Loucy (cell line): ENCODE data around the gene ATAD5.

ENCODE experiments used
- H2AFZ ChIP-seq: fragments of 200-600 bp; sonication (generic); 2 replicates; pipeline ENCODE4 v1.6.0; 2016; ENCODE audit warnings: antibody characterized with exemption, mild to moderate bottlenecking, low read length, moderate library complexity
- H3F3A ChIP-seq: fragments of 200-600 bp; 2 replicates; pipeline ENCODE4 v1.6.0; 2016; ENCODE audit warnings: antibody characterized with exemption, low read depth, mild to moderate bottlenecking
- H3K27me3 ChIP-seq: fragments of 200-600 bp; sonication (generic); 2 replicates; pipeline ENCODE4 v1.6.1; 2014; ENCODE audit warnings: low read length, mild to moderate bottlenecking; ENCODE audit not compliant: insufficient read depth, poor library complexity, severe bottlenecking
- H3K36me3 ChIP-seq: fragments of 200-600 bp; sonication (generic); 2 replicates; pipeline ENCODE4 v1.6.1; 2016; ENCODE audit warnings: low read length; ENCODE audit not compliant: insufficient read depth
- H3K4me1 ChIP-seq: fragments of 200-600 bp; sonication (generic); 2 replicates; pipeline ENCODE4 v1.5.1; 2014; ENCODE audit warnings: low read length, mild to moderate bottlenecking; ENCODE audit not compliant: insufficient read depth, poor library complexity, severe bottlenecking
- H3K4me2 ChIP-seq: fragments of 200-600 bp; sonication (generic); 2 replicates; pipeline ENCODE4 v1.6.0; 2014; ENCODE audit warnings: antibody characterized with exemption, low read length, low read depth, mild to moderate bottlenecking; ENCODE audit not compliant: poor library complexity, severe bottlenecking
- H3K4me3 ChIP-seq: fragments of 200-600 bp; sonication (generic); 2 replicates; pipeline ENCODE4 v1.5.1; 2014; ENCODE audit warnings: low read length, mild to moderate bottlenecking, mixed read lengths; ENCODE audit not compliant: poor library complexity, severe bottlenecking
- H3K79me2 ChIP-seq: fragments of 200-600 bp; sonication (generic); 2 replicates; pipeline ENCODE4 v1.6.1; 2014; ENCODE audit warnings: low read length; ENCODE audit not compliant: insufficient read depth
- H3K9ac ChIP-seq: fragments of 200-600 bp; sonication (generic); 2 replicates; pipeline ENCODE4 v1.6.0; 2014; ENCODE audit warnings: mild to moderate bottlenecking, low read depth, low read length, moderate library complexity; ENCODE audit not compliant: poor library complexity, severe bottlenecking
- H3K9me2 ChIP-seq: fragments of 200-600 bp; sonication (generic); replicated peaks from 2 replicates; pipeline ENCODE4 v1.6.1; 2016; ENCODE audit warnings: low read depth, low read length, mixed read lengths
- H3K9me3 ChIP-seq: fragments of 200-600 bp; sonication (generic); 2 replicates; pipeline ENCODE4 v1.6.1; 2014; ENCODE audit warnings: mild to moderate bottlenecking, antibody characterized with exemption, low read length, low read depth; ENCODE audit not compliant: insufficient read depth
- H4K20me1 ChIP-seq: fragments of 200-600 bp; sonication (generic); 2 replicates; pipeline ENCODE4 v1.6.0; 2014; ENCODE audit warnings: antibody characterized with exemption, low read length, mild to moderate bottlenecking; ENCODE audit not compliant: insufficient read depth, poor library complexity, severe bottlenecking
- CTCF ChIP-seq: fragments of 200-600 bp; sonication (generic); conservative IDR thresholded peaks from 2 replicates; pipeline ENCODE4 v1.5.1; 2014; ENCODE audit warnings: mild to moderate bottlenecking, antibody characterized with exemption, low read length
- EZH2phosphoT487 ChIP-seq: fragments of 200-600 bp; IDR thresholded peaks from 2 replicates; pipeline ENCODE4 v1.6.1; 2018; ENCODE audit warnings: antibody characterized with exemption, mild to moderate bottlenecking, moderate library complexity, borderline replicate concordance

Gene ATAD5

GRCh38 chr17:30924341-30924740, 92.6 kb downstream of the ATAD5 start:
- no peaks in the 10 kb centered on the region for H3K79me2 ChIP-seq
- no peak overlapping the region for H3K4me3 ChIP-seq
- no peaks in the 10 kb centered on the region for H3K9me3 ChIP-seq
- no peak overlapping the region for H3K9ac ChIP-seq
- H3K27me3 ChIP-seq, result no peaks in the 10 kb centered on the region
- H4K20me1 ChIP-seq, result no peaks in the 10 kb centered on the region
- TF ChIP-seq EZH2phosphoT487, result no peak
- no peak for TF ChIP-seq CTCF
- H3K36me3 ChIP-seq, result no peaks in the 10 kb centered on the region
- H3K4me1 ChIP-seq, result no peaks in the 10 kb centered on the region
- no peaks in the 10 kb centered on the region for H3F3A ChIP-seq
- no peak overlapping the region for H2AFZ ChIP-seq
- no peak overlapping the region for H3K4me2 ChIP-seq
- H3K9me2 ChIP-seq, result no peaks in the 10 kb centered on the region

GRCh38 chr17:30926516-30926915, 94.8 kb downstream of the ATAD5 start:
- no peak for TF ChIP-seq CTCF
- no peak for TF ChIP-seq EZH2phosphoT487
- Histone ChIP-seq H3K36me3 (no peaks in the 10 kb centered on the region), H3K27me3 (no peaks in the 10 kb centered on the region), H3K4me3 (no peak overlapping the region), H3F3A (no peaks in the 10 kb centered on the region), H3K4me1 (no peaks in the 10 kb centered on the region), H3K79me2 (no peaks in the 10 kb centered on the region), H3K9me3 (no peaks in the 10 kb centered on the region), H3K9me2 (no peaks in the 10 kb centered on the region), H3K9ac (no peak overlapping the region), H4K20me1 (no peaks in the 10 kb centered on the region), H2AFZ (no peak overlapping the region), H3K4me2 (no peak overlapping the region)

GRCh38 chr17:30927756-30928155, 96.0 kb downstream of the ATAD5 start:
- no peak overlapping the region for H3K4me2 ChIP-seq
- H3K4me3 ChIP-seq, result no peak overlapping the region
- H3K9me2 ChIP-seq, result no peaks in the 10 kb centered on the region
- no peaks in the 10 kb centered on the region for H3F3A ChIP-seq
- no peaks in the 10 kb centered on the region for H3K36me3 ChIP-seq
- no peaks in the 10 kb centered on the region for H3K79me2 ChIP-seq
- H2AFZ ChIP-seq, result no peak overlapping the region
- H3K4me1 ChIP-seq, result no peaks in the 10 kb centered on the region
- H4K20me1 ChIP-seq, result no peaks in the 10 kb centered on the region
- no peaks in the 10 kb centered on the region for H3K27me3 ChIP-seq
- TF ChIP-seq CTCF, result no peak
- no peak for TF ChIP-seq EZH2phosphoT487
- no peaks in the 10 kb centered on the region for H3K9me3 ChIP-seq
- H3K9ac ChIP-seq, result no peak overlapping the region
